CD4-positive, CD25-positive, alpha-beta regulatory T cell (primary cell): ENCODE data around the gene LRRC8D. TPM values are rescaled to one million over a fixed set of nuclear protein-coding genes. Genes with fewer than 3 reads are reported as not detected.
"Not testable (repeated sequence)": the region's sequence is repeated elsewhere in the genome, so short reads cannot be mapped to it uniquely, and the experiment has no call there.

Source experiments
- ATAC-seq, 2 donors: fragments of 150-1000 bp; cut with Tn5 transposase; one replicate each; pipeline ENCODE4 v1.10.0; 2021; ENCODE audit warnings: low read depth in 2 of 2, moderate number of reproducible peaks in 2 of 2, moderate library complexity in 1 of 2
- DNase-seq, 3 donors: peaks; one replicate each; pipeline versions ENCODE4 v3.0.0 to v3.0.0-alpha.2; 2012 to 2022; ENCODE audit warnings: mixed read lengths in 1 of 3
- H3K27ac ChIP-seq: one replicate; pipeline ENCODE4 v1.7.0; 2013; ENCODE audit warnings: mild to moderate bottlenecking, low read length; ENCODE audit not compliant: insufficient read depth, poor library complexity, severe bottlenecking
- H3K27me3 ChIP-seq: one replicate; pipeline ENCODE4 v1.7.0; 2013; ENCODE audit warnings: low read length; ENCODE audit not compliant: control insufficient read depth, insufficient read depth
- H3K36me3 ChIP-seq: one replicate; pipeline ENCODE4 v1.7.0; 2013; ENCODE audit warnings: mild to moderate bottlenecking, low read length, moderate library complexity; ENCODE audit not compliant: control insufficient read depth, insufficient read depth
- H3K4me1 ChIP-seq: 2 replicates; pipeline ENCODE4 v1.7.0; 2013; ENCODE audit warnings: mild to moderate bottlenecking, low read length; ENCODE audit not compliant: insufficient read depth, control insufficient read depth, poor library complexity, severe bottlenecking
- H3K4me3 ChIP-seq: one replicate; pipeline ENCODE4 v1.7.0; 2013; ENCODE audit warnings: low read depth, mild to moderate bottlenecking, low read length, moderate library complexity
- H3K9me3 ChIP-seq, 2 experiments: 1 replicate in 1 of 2; 2 replicates in 1 of 2; pipeline ENCODE4 v1.7.0; 2013; ENCODE audit warnings: low read length in 2 of 2, mild to moderate bottlenecking in 1 of 2, moderate library complexity in 1 of 2; ENCODE audit not compliant: control insufficient read depth in 2 of 2
- H3K27ac Mint-ChIP-seq, 3 donors: one replicate each; pipeline ENCODE4 v1.8.0; 2020 to 2022; ENCODE audit warnings: mild to moderate bottlenecking in 3 of 3, mixed read lengths in 3 of 3, moderate library complexity in 2 of 3
- H3K27me3 Mint-ChIP-seq: one replicate; pipeline ENCODE4 v1.8.0; 2022; ENCODE audit warnings: mild to moderate bottlenecking, mixed read lengths
- H3K36me3 Mint-ChIP-seq: one replicate; pipeline ENCODE4 v1.8.0; 2020; ENCODE audit warnings: mixed read lengths
- H3K4me1 Mint-ChIP-seq, 4 donors: one replicate each; pipeline ENCODE4 v1.8.0; 2020 to 2022; ENCODE audit warnings: mixed read lengths in 4 of 4, mild to moderate bottlenecking in 1 of 4
- H3K4me3 Mint-ChIP-seq, 4 donors: one replicate each; pipeline ENCODE4 v1.8.0; 2020 to 2022; ENCODE audit warnings: mild to moderate bottlenecking in 4 of 4, mixed read lengths in 4 of 4, moderate library complexity in 3 of 4
- H3K9me3 Mint-ChIP-seq, 7 donors: one replicate each; pipeline ENCODE4 v1.8.0; 2020 to 2022; ENCODE audit warnings: mixed read lengths in 7 of 7, mild to moderate bottlenecking in 3 of 7, moderate library complexity in 2 of 7
- polyA plus RNA-seq, 4 donors: library from polyadenylated mRNA; unstranded; fragments of 300-500 nt; fragmentation: Illumina TruSeq; gene quantifications; one replicate each; pipeline ENCODE4 v1.2.3, GENCODE V29; 2021
- total RNA-seq: library from RNA; stranded (reverse); gene quantifications from one replicate; pipeline ENCODE4 v1.2.3, GENCODE V29; 2022

Gene LRRC8D
- total and polyA plus RNA-seq, 5 donors from 2014 or later, result 23.6 to 69.0 (median 54.5) TPM

- no peaks in the 10 kb centered on the region for H3K4me1 Mint-ChIP-seq
- H3K9me3 Mint-ChIP-seq, result no peaks in the 10 kb centered on the region
- no peak overlapping the region for H3K27ac Mint-ChIP-seq
- no peak for DNase-seq
- H3K9me3 ChIP-seq, result no peaks in the 10 kb centered on the region
- H3K36me3 Mint-ChIP-seq, result no peaks in the 10 kb centered on the region
- ATAC-seq, result no peak
- no peak overlapping the region for H3K4me3 ChIP-seq
- no peaks in the 10 kb centered on the region for H3K27me3 ChIP-seq
- H3K27me3 Mint-ChIP-seq, result peaks cover 30% of the 10 kb centered on the region
- H3K27ac ChIP-seq, result no peak overlapping the region
- H3K36me3 ChIP-seq, result no peaks in the 10 kb centered on the region
- no peaks in the 10 kb centered on the region for H3K4me1 ChIP-seq
- no peak overlapping the region for H3K4me3 Mint-ChIP-seq
Observed at GRCh38 chr1:89974256-89974655, 153.4 kb downstream of the LRRC8D start.

GRCh38 chr1:89974696-89975470 lies 154.1 kb downstream of the LRRC8D start:
- Mint-ChIP-seq H3K27me3 (peaks cover 33% of the 10 kb centered on the region), H3K9me3 (no peaks in the 10 kb centered on the region), H3K4me3 (no peak overlapping the region), H3K36me3 (no peaks in the 10 kb centered on the region), H3K27ac (no peak overlapping the region), H3K4me1 (no peaks in the 10 kb centered on the region)
- Histone ChIP-seq H3K4me1 (no peaks in the 10 kb centered on the region), H3K27me3 (no peaks in the 10 kb centered on the region), H3K36me3 (no peaks in the 10 kb centered on the region), H3K4me3 (no peak overlapping the region), H3K9me3 (no peaks in the 10 kb centered on the region), H3K27ac (no peak overlapping the region)
- DNase-seq, result no peak
- ATAC-seq, result no peak

- H3K4me3 Mint-ChIP-seq, result no peak overlapping the region
- Histone ChIP-seq H3K9me3 (no peaks in the 10 kb centered on the region), H3K4me3 (no peak overlapping the region), H3K4me1 (no peaks in the 10 kb centered on the region), H3K36me3 (no peaks in the 10 kb centered on the region), H3K27me3 (no peaks in the 10 kb centered on the region), H3K27ac (no peak overlapping the region)
- no peak overlapping the region for H3K27ac Mint-ChIP-seq
- H3K27me3 Mint-ChIP-seq, result peaks cover 41% of the 10 kb centered on the region
- H3K9me3 Mint-ChIP-seq, result no peaks in the 10 kb centered on the region
- H3K4me1 Mint-ChIP-seq, result no peaks in the 10 kb centered on the region
- DNase-seq (no peak), ATAC-seq (no peak)
- no peaks in the 10 kb centered on the region for H3K36me3 Mint-ChIP-seq
Observed at GRCh38 chr1:89975540-89976125, 154.8 kb downstream of the LRRC8D start.

GRCh38 chr1:89978755-89979154 lies 157.9 kb downstream of the LRRC8D start:
- no peak overlapping the region for H3K27ac Mint-ChIP-seq
- ATAC-seq (no peak), DNase-seq (no peak)
- Histone ChIP-seq H3K27me3 (no peaks in the 10 kb centered on the region), H3K4me3 (no peak overlapping the region), H3K27ac (no peak overlapping the region), H3K9me3 (no peaks in the 10 kb centered on the region), H3K4me1 (no peaks in the 10 kb centered on the region), H3K36me3 (no peaks in the 10 kb centered on the region)
- no peaks in the 10 kb centered on the region for H3K4me1 Mint-ChIP-seq
- H3K36me3 Mint-ChIP-seq, result no peaks in the 10 kb centered on the region
- no peak overlapping the region for H3K4me3 Mint-ChIP-seq
- H3K27me3 Mint-ChIP-seq, result peaks cover 33% of the 10 kb centered on the region
- no peaks in the 10 kb centered on the region for H3K9me3 Mint-ChIP-seq

GRCh38 chr1:89980605-89981004 lies 159.8 kb downstream of the LRRC8D start:
- Histone ChIP-seq H3K4me1 (no peaks in the 10 kb centered on the region), H3K27ac (no peak overlapping the region), H3K9me3 (no peaks in the 10 kb centered on the region), H3K36me3 (no peaks in the 10 kb centered on the region), H3K4me3 (no peak overlapping the region), H3K27me3 (no peaks in the 10 kb centered on the region)
- Mint-ChIP-seq H3K4me3 (no peak overlapping the region), H3K27ac (no peak overlapping the region), H3K4me1 (no peaks in the 10 kb centered on the region), H3K9me3 (no peaks in the 10 kb centered on the region), H3K36me3 (no peaks in the 10 kb centered on the region), H3K27me3 (peaks cover 22% of the 10 kb centered on the region)
- DNase-seq, result no peak
- no peak for ATAC-seq

- H3K9me3 ChIP-seq, H3K4me1 ChIP-seq, H3K9me3 Mint-ChIP-seq, H3K27ac Mint-ChIP-seq, H3K4me1 Mint-ChIP-seq, H3K4me3 Mint-ChIP-seq, H3K27ac ChIP-seq, H3K27me3 ChIP-seq, DNase-seq, H3K36me3 ChIP-seq, ATAC-seq, H3K4me3 ChIP-seq, H3K36me3 Mint-ChIP-seq: not testable (repeated sequence)
- peaks cover 26% of the 10 kb centered on the region for H3K27me3 Mint-ChIP-seq
Observed at GRCh38 chr1:89982846-89983245, 162.0 kb downstream of the LRRC8D start.

- not testable (repeated sequence) for H3K4me3 ChIP-seq, H3K4me1 Mint-ChIP-seq, H3K4me3 Mint-ChIP-seq, H3K27ac Mint-ChIP-seq, DNase-seq, H3K4me1 ChIP-seq, H3K9me3 Mint-ChIP-seq, H3K27ac ChIP-seq, H3K9me3 ChIP-seq, ATAC-seq, H3K36me3 Mint-ChIP-seq, H3K27me3 ChIP-seq, H3K36me3 ChIP-seq
- peaks cover 25% of the 10 kb centered on the region for H3K27me3 Mint-ChIP-seq
Observed at GRCh38 chr1:89984564-89985116, 163.8 kb downstream of the LRRC8D start.

- Mint-ChIP-seq H3K27me3 (peaks cover 12% of the 10 kb centered on the region), H3K4me3 (no peak overlapping the region), H3K9me3 (no peaks in the 10 kb centered on the region), H3K27ac (no peak overlapping the region), H3K4me1 (no peaks in the 10 kb centered on the region), H3K36me3 (no peaks in the 10 kb centered on the region)
- Histone ChIP-seq H3K36me3 (no peaks in the 10 kb centered on the region), H3K27me3 (no peaks in the 10 kb centered on the region), H3K4me3 (no peak overlapping the region), H3K27ac (no peak overlapping the region), H3K4me1 (no peaks in the 10 kb centered on the region), H3K9me3 (no peaks in the 10 kb centered on the region)
- no peak for DNase-seq
- no peak for ATAC-seq
Observed at GRCh38 chr1:89986020-89986419, 165.2 kb downstream of the LRRC8D start.
